ENCODE data around the gene CDYL2. TPM values are rescaled to one million over a fixed set of nuclear protein-coding genes. Genes with fewer than 3 reads are reported as not detected.
"Not testable (repeated sequence)": the region's sequence is repeated elsewhere in the genome, so short reads cannot be mapped to it uniquely, and the experiment has no call there.

Gene CDYL2
- total RNA-seq, 1 donor from 2014 or later: 3.0 TPM

GRCh38 chr16:80788027-80788426 is 16.4 kb downstream of the CDYL2 start:
- H3K4me3 Mint-ChIP-seq: no peak overlapping the region
- TF ChIP-seq CTCF (IDR thresholded peaks at IDR 0.05; ENCODE audit: unreplicated experiment): no peak
- peaks cover 23% of the 10 kb centered on the region for H3K27me3 Mint-ChIP-seq (ENCODE audit: low read depth)
- DNase-seq (ENCODE audit: low spot score in 2 of 2, unreplicated experiment in 2 of 2): no peak
- no peak overlapping the region for H3K27ac Mint-ChIP-seq
- H3K9me3 Mint-ChIP-seq: peaks cover 33% of the 10 kb centered on the region
- H3K36me3 Mint-ChIP-seq: no peaks in the 10 kb centered on the region
- H3K4me1 Mint-ChIP-seq: no peaks in the 10 kb centered on the region

- not testable (repeated sequence) for H3K4me3 Mint-ChIP-seq; H3K36me3 Mint-ChIP-seq; DNase-seq (ENCODE audit: low spot score in 2 of 2, unreplicated experiment in 2 of 2); H3K27ac Mint-ChIP-seq; H3K4me1 Mint-ChIP-seq; H3K27me3 Mint-ChIP-seq (ENCODE audit: low read depth)
- peaks cover 47% of the 10 kb centered on the region for H3K9me3 Mint-ChIP-seq
These were observed 17.8 kb downstream of the CDYL2 start for GRCh38 chr16:80786561-80786960.

DNA sequence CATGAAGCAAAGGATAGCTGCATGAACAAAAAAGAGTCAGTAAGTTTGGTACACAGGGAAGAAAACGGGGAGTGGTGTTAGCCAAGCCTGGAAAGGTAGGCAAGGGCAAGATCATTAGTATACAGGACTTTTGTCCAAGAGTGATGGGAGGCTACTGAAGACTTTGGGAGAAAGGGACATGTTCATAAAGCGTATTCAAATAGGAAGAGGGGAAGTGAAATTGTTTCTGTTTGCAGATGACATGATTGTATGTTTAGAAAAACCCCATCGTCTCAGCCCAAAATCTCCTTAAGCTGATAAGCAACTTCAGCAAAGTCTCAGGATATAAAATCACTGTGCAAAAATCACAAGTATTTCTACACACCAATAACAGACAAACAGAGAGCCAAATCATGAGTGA is 19.4 kb downstream of the CDYL2 start:
- Mint-ChIP-seq H3K9me3 (peaks cover 57% of the 10 kb centered on the region), H3K4me1 (no peaks in the 10 kb centered on the region), H3K36me3 (no peaks in the 10 kb centered on the region), H3K27me3 (ENCODE audit: low read depth) (peaks cover 7% of the 10 kb centered on the region), H3K4me3 (no peak overlapping the region), H3K27ac (no peak overlapping the region)
- TF ChIP-seq CTCF (IDR thresholded peaks at IDR 0.05; ENCODE audit: unreplicated experiment): no peak
- no peak for DNase-seq (ENCODE audit: low spot score in 2 of 2, unreplicated experiment in 2 of 2)

GRCh38 chr16:80778703-80779102 is 25.7 kb downstream of the CDYL2 start:
- Mint-ChIP-seq H3K36me3 (no peaks in the 10 kb centered on the region), H3K4me1 (no peaks in the 10 kb centered on the region), H3K9me3 (peaks cover 31% of the 10 kb centered on the region), H3K27ac (no peak overlapping the region), H3K4me3 (no peak overlapping the region), H3K27me3 (ENCODE audit: low read depth) (peaks cover 21% of the 10 kb centered on the region)
- no peak for DNase-seq (ENCODE audit: low spot score in 2 of 2, unreplicated experiment in 2 of 2)
- TF ChIP-seq CTCF (IDR thresholded peaks at IDR 0.05; ENCODE audit: unreplicated experiment): no peak

- no peaks in the 10 kb centered on the region for H3K4me1 Mint-ChIP-seq
- H3K27ac Mint-ChIP-seq: no peak overlapping the region
- H3K36me3 Mint-ChIP-seq: no peaks in the 10 kb centered on the region
- H3K9me3 Mint-ChIP-seq: peaks cover 17% of the 10 kb centered on the region
- no peak for TF ChIP-seq CTCF (IDR thresholded peaks at IDR 0.05; ENCODE audit: unreplicated experiment)
- H3K27me3 Mint-ChIP-seq (ENCODE audit: low read depth): peaks cover 21% of the 10 kb centered on the region
- no peak overlapping the region for H3K4me3 Mint-ChIP-seq
- DNase-seq (ENCODE audit: low spot score in 2 of 2, unreplicated experiment in 2 of 2): no peak
These were observed 27.5 kb downstream of the CDYL2 start for GRCh38 chr16:80776856-80777255.

GRCh38 chr16:80775450-80775849 is 28.9 kb downstream of the CDYL2 start:
- Mint-ChIP-seq H3K36me3 (no peaks in the 10 kb centered on the region), H3K4me3 (no peak overlapping the region), H3K27ac (no peak overlapping the region), H3K9me3 (peaks cover 9% of the 10 kb centered on the region), H3K27me3 (ENCODE audit: low read depth) (peaks cover 16% of the 10 kb centered on the region), H3K4me1 (no peaks in the 10 kb centered on the region)
- DNase-seq (ENCODE audit: low spot score in 2 of 2, unreplicated experiment in 2 of 2): no peak
- TF ChIP-seq CTCF (IDR thresholded peaks at IDR 0.05; ENCODE audit: unreplicated experiment): no peak
